Liver (tissue), 3 donors: Measurements from ENCODE around the gene HS6ST3.

Experiments used
- CTCF ChIP-seq: fragments of 150-350 bp; IDR thresholded peaks from 2 replicates; pipeline ENCODE4 v1.5.1; 2017; ENCODE audit warnings: improper control_type of control experiment, low read depth, low read length; ENCODE audit not compliant: missing input control
- EGR1 ChIP-seq, 2 donors: IDR thresholded peaks; 2 replicates each; pipeline ENCODE4 v1.6.1; 2016 to 2018; ENCODE audit warnings: antibody characterized with exemption in 2 of 2, low read depth in 2 of 2
- GABPA ChIP-seq, 2 donors: IDR thresholded peaks in 1 of 2; conservative IDR thresholded peaks in 1 of 2; 2 replicates each; pipeline ENCODE4 v1.6.1; 2016; ENCODE audit warnings: antibody characterized with exemption in 2 of 2, mild to moderate bottlenecking in 1 of 2, moderate library complexity in 1 of 2
- JUND ChIP-seq, 2 donors: IDR thresholded peaks; 2 replicates each; pipeline ENCODE4 v1.6.1; 2016; ENCODE audit warnings: antibody characterized with exemption in 2 of 2
- MAX ChIP-seq: IDR thresholded peaks from 2 replicates; pipeline ENCODE4 v1.6.1; 2016; ENCODE audit warnings: antibody characterized with exemption
- NR2F2 ChIP-seq: IDR thresholded peaks from 2 replicates; pipeline ENCODE4 v1.6.1; 2016; ENCODE audit warnings: antibody characterized with exemption
- RAD21 ChIP-seq, 2 donors: IDR thresholded peaks; 2 replicates each; pipeline ENCODE4 v1.6.1; 2016; ENCODE audit warnings: antibody characterized with exemption in 2 of 2, mild to moderate bottlenecking in 2 of 2
- REST ChIP-seq: IDR thresholded peaks from 2 replicates; pipeline ENCODE4 v1.6.1; 2016; ENCODE audit warnings: antibody characterized with exemption, mild to moderate bottlenecking
- SP1 ChIP-seq: IDR thresholded peaks from 2 replicates; pipeline ENCODE4 v1.6.1; 2018; ENCODE audit warnings: antibody characterized with exemption, mild to moderate bottlenecking
- donor health status: healthy.
- donor health status: healthy.

- TF ChIP-seq REST: no peak
- no peak for TF ChIP-seq JUND (IDR thresholded peaks at IDR 0.05)
- no peak for TF ChIP-seq CTCF
- TF ChIP-seq MAX: no peak
- no peak for TF ChIP-seq SP1
- TF ChIP-seq NR2F2: no peak
- no peak for TF ChIP-seq EGR1 (IDR thresholded peaks at IDR 0.05; ENCODE audit: low read depth in 2 of 2)
- no peak for TF ChIP-seq GABPA (IDR thresholded peaks at IDR 0.05 in 1 of 2, conservative IDR thresholded peaks at IDR 0.05 in 1 of 2)
- no peak for TF ChIP-seq RAD21 (IDR thresholded peaks at IDR 0.05)
Measured at GRCh38 chr13:96681766-96682165, 591.9 kb downstream of the HS6ST3 start.
